ENCODE data around the gene BOLA1. TPM values are rescaled to one million over a fixed set of nuclear protein-coding genes. Genes with fewer than 3 reads are reported as not detected.
"Not testable (repeated sequence)": the region's sequence is repeated elsewhere in the genome, so short reads cannot be mapped to it uniquely, and the experiment has no call there.

The BOLA1 gene, protein sequence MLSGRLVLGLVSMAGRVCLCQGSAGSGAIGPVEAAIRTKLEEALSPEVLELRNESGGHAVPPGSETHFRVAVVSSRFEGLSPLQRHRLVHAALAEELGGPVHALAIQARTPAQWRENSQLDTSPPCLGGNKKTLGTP
- 3.7 TPM for polyA plus RNA-seq (2013, experiment 1 of 2)
- polyA plus RNA-seq (2013, experiment 2 of 2) = 5.2 TPM

DNA sequence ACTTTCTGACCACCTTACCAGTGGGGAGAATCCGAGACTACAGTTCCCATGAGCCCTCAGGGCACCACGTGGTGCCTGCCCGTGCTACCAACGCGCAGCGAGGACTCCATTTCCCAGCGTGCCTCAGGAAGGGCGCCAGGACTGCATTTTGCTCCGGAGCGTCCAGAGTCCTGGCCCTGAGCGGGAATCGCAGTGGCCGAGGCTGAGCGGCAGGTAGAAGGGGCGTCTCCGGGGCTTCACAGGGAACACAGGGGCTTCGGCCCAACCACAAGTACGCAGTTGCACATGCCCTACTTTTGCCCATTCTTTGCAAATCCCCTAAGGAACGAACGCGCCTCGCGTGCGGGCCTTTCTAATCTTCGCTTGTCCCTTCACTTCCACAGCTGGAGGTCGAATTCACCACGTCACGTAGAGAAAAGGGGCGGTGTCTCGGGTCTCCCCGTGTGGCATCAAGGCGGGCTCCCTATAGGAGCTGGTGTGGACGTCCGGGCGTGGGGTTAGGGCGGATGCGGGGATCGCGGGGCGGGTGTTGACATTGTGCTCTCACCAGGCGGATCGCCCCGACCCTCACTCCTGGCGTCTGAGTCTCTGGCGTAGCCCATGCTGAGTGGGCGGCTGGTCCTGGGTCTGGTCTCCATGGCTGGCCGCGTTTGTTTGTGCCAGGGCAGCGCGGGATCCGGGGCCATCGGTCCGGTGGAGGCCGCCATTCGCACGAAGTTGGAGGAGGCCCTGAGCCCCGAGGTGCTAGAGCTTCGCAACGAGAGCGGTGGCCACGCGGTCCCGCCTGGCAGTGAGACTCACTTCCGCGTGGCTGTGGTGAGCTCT, at the start of gene BOLA1:
BOLA1 (plus strand) TSS at position 109 of the 825 bp plus-strand sequence; CDS start at position 601, 492 bp downstream.
- Histone ChIP-seq H3K27ac (ENCODE audit: low read depth, low read length) (0 out of 2 replicates have a peak within 1 kb of the TSS, but pooled peaks have one; percentile 14), H3K4me1 (ENCODE audit: insufficient read depth, low read length) (no peaks in the 10 kb centered on the region), H3K27me3 (ENCODE audit: insufficient read depth, low read length) (no peaks in the 10 kb centered on the region), H3K9me3 (ENCODE audit: insufficient read depth, low read depth, low read length) (no peaks in the 10 kb centered on the region), H3K9ac (ENCODE audit: low read depth, low read length) (peak within 1 kb of the TSS; percentile 75), H3K36me3 (ENCODE audit: insufficient read depth, low read length) (peaks cover 4% of the 10 kb centered on the region; the same call in 1 of the 2 replicates), H3K4me3 (ENCODE audit: low read length) (peak within 1 kb of the TSS; percentile 65)
- 44% methylated on average over 65 of the region's 65 CpGs for WGBS

DNA sequence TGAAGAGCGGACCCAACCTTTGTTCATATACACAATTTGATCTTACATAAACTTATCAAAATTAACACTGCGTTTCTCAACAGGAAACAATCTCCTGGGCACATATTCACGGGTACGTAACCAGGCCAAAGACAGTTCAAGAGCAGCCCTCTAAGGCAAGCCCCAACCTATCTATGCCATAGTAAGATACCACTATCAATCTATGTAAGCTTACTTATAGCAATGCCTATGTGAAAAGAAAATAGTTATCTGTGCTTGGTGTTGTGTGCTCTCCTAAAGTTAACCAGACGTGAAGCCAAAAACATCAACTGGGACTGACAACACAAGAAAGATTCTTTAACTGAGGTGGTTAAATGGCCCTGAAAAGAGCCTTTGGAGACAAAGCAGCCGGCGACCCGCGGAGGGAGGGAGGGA, 49.4 kb upstream of the BOLA1 start:
- peak overlapping the region; percentile 96 for H3K9ac ChIP-seq (ENCODE audit: low read depth, low read length)
- H3K9me3 ChIP-seq (ENCODE audit: insufficient read depth, low read depth, low read length) = no peaks in the 10 kb centered on the region
- WGBS = 2% methylated on average over 5 of the region's 9 CpGs
- H3K27me3 ChIP-seq (ENCODE audit: insufficient read depth, low read length) = no peaks in the 10 kb centered on the region
- peak overlapping the region; percentile 89 for H3K4me3 ChIP-seq (ENCODE audit: low read length)
- H3K36me3 ChIP-seq (ENCODE audit: insufficient read depth, low read length) = no peaks in the 10 kb centered on the region
- H3K27ac ChIP-seq (ENCODE audit: low read depth, low read length) = peak overlapping the region; percentile 75
- peaks cover 41% of the 10 kb centered on the region for H3K4me1 ChIP-seq (ENCODE audit: insufficient read depth, low read length)

DNA sequence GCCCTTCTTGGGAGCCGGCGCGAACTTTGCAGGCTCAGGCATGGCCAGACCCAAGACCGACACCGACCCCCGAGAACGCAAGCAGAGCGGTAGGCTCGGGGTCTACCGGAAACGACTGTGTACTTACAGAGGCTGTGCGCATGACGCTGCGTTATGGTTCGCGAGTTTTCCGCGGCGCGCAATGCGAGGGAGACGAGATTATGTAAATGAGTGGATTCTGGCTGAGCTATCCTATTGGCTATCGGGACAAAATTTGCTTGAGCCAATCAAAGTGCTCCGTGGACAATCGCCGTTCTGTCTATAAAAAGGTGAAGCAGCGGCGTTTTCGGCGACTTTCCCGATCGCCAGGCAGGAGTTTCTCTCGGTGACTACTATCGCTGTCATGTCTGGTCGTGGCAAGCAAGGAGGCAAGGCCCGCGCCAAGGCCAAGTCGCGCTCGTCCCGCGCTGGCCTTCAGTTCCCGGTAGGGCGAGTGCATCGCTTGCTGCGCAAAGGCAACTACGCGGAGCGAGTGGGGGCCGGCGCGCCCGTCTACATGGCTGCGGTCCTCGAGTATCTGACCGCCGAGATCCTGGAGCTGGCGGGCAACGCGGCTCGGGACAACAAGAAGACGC, 48.5 kb upstream of the BOLA1 start:
- H3K9ac ChIP-seq (ENCODE audit: low read depth, low read length); H3K27me3 ChIP-seq (ENCODE audit: insufficient read depth, low read length); H3K36me3 ChIP-seq (ENCODE audit: insufficient read depth, low read length); H3K27ac ChIP-seq (ENCODE audit: low read depth, low read length); H3K9me3 ChIP-seq (ENCODE audit: insufficient read depth, low read depth, low read length); H3K4me3 ChIP-seq (ENCODE audit: low read length): not testable (repeated sequence)
- peaks cover 34% of the 10 kb centered on the region for H3K4me1 ChIP-seq (ENCODE audit: insufficient read depth, low read length)
- WGBS = no CpG with 5 or more reads among the region's 62 CpGs

DNA sequence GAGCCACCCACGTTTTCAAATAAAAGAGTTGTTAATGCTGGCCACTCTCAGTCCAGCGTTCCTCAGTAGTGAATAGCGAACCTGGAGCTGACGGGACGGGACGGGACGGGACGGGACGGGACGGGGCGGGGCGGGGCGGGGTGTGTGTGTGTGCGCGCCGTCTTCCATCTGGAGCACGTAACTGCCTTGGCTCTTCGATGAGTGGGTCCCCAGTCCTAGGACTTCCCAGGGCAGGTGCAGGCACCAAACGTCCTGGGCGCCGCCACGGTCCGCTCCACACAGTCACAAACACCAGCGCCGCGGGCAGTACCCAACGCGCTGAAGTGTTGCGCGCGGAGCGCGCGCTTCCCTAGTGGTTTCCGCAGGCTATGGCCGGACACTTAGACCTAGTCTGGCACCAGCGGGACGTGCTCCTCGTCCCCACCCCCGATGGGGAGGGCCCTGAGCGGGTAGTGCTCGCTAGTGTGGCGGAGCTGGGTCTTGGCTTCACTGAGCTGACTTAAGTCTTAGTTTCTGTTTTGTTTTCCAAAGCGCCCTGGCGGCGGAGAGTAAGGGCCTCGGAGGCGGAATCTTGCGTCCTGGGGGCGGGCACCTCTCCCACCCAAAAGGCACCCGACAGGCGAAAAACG, 47.7 kb upstream of the BOLA1 start:
- not testable (repeated sequence) for H3K9me3 ChIP-seq (ENCODE audit: insufficient read depth, low read depth, low read length); H3K36me3 ChIP-seq (ENCODE audit: insufficient read depth, low read length); H3K27me3 ChIP-seq (ENCODE audit: insufficient read depth, low read length); H3K27ac ChIP-seq (ENCODE audit: low read depth, low read length); H3K4me3 ChIP-seq (ENCODE audit: low read length); H3K9ac ChIP-seq (ENCODE audit: low read depth, low read length)
- H3K4me1 ChIP-seq (ENCODE audit: insufficient read depth, low read length) = peaks cover 26% of the 10 kb centered on the region
- WGBS = no CpG with 5 or more reads among the region's 53 CpGs

DNA sequence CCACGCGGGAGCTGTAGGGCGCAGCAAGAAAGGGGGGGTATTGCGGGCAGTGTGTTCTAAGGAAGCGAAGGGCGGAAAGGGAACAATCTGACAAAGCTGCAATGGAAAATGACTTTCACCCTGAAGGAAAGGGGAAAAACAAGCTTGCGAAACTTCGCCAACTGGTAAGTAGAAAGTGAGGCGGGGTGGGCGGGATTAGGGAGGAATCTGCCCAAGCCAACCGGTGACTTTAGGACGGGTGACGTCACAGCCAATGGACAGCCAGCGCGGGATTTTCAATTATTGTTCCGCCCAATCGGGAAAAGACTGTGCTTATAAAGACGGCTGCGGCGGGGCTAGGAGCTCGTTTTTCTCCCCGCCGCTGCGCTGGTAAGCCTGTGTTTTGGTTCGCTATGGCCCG, 47.1 kb upstream of the BOLA1 start:
- H3K9ac ChIP-seq (ENCODE audit: low read depth, low read length); H3K9me3 ChIP-seq (ENCODE audit: insufficient read depth, low read depth, low read length); H3K4me3 ChIP-seq (ENCODE audit: low read length); H3K27me3 ChIP-seq (ENCODE audit: insufficient read depth, low read length); H3K36me3 ChIP-seq (ENCODE audit: insufficient read depth, low read length); H3K27ac ChIP-seq (ENCODE audit: low read depth, low read length): not testable (repeated sequence)
- WGBS = no CpG with 5 or more reads among the region's 26 CpGs
- H3K4me1 ChIP-seq (ENCODE audit: insufficient read depth, low read length) = peaks cover 20% of the 10 kb centered on the region

DNA sequence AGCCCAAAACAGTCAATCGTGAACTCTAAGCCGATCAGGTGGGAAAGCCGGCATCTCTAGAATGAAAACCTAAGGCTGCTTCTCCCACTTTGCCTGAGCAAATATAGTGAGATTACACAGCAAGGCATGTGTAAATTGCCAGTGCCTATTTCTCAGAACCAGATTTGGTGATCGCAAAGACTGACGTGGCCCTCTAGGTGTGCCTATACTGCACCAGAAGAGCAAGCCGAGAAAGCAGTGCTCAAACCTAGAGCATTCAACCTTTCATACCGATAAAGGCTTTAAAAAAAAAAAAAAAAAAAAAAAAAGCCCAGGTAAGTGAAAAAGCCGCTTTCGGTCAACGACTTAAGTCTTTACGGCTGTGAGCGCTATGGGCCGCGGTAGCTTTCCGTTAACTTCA, 39.1 kb upstream of the BOLA1 start:
- H3K9ac ChIP-seq (ENCODE audit: low read depth, low read length); H3K4me1 ChIP-seq (ENCODE audit: insufficient read depth, low read length); H3K27ac ChIP-seq (ENCODE audit: low read depth, low read length); H3K36me3 ChIP-seq (ENCODE audit: insufficient read depth, low read length); H3K27me3 ChIP-seq (ENCODE audit: insufficient read depth, low read length); H3K4me3 ChIP-seq (ENCODE audit: low read length); H3K9me3 ChIP-seq (ENCODE audit: insufficient read depth, low read depth, low read length): not testable (repeated sequence)
- no CpG with 5 or more reads among the region's 15 CpGs for WGBS

DNA sequence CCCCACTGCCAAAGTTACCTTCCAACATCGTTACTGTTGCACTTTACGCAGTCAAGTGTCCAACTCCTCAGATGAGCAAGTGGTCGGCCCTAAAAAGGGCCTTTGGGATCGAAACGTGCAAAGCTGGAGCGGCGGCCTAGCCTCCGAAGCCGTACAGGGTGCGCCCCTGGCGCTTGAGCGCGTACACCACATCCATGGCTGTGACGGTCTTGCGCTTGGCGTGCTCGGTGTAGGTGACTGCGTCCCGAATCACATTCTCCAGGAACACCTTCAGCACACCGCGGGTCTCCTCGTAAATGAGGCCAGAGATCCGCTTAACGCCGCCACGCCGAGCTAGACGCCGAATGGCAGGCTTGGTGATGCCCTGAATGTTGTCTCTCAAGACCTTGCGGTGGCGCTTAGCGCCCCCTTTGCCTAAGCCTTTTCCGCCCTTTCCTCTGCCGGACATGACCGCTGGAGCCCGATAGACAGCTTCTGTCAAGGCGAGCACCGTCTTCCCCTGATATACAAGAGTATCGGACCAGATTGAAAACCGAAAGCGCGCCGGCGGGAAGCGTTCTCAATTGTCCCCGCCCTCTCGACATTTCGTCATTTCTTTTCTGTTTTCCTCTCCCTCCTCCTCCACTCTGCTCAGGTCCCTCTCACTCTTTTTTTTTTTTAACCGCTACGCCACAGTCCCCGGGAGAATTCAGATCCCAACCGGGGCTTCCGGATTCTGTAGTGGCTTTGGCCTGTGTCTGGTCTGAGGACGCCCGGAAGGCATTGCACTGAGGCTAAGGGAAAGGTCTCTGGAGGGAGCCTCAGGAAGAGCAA, 38.5 kb upstream of the BOLA1 start:
- H3K9ac ChIP-seq (ENCODE audit: low read depth, low read length); H3K36me3 ChIP-seq (ENCODE audit: insufficient read depth, low read length); H3K4me1 ChIP-seq (ENCODE audit: insufficient read depth, low read length); H3K27me3 ChIP-seq (ENCODE audit: insufficient read depth, low read length); H3K27ac ChIP-seq (ENCODE audit: low read depth, low read length); H3K4me3 ChIP-seq (ENCODE audit: low read length); H3K9me3 ChIP-seq (ENCODE audit: insufficient read depth, low read depth, low read length): not testable (repeated sequence)
- WGBS = no CpG with 5 or more reads among the region's 55 CpGs

DNA sequence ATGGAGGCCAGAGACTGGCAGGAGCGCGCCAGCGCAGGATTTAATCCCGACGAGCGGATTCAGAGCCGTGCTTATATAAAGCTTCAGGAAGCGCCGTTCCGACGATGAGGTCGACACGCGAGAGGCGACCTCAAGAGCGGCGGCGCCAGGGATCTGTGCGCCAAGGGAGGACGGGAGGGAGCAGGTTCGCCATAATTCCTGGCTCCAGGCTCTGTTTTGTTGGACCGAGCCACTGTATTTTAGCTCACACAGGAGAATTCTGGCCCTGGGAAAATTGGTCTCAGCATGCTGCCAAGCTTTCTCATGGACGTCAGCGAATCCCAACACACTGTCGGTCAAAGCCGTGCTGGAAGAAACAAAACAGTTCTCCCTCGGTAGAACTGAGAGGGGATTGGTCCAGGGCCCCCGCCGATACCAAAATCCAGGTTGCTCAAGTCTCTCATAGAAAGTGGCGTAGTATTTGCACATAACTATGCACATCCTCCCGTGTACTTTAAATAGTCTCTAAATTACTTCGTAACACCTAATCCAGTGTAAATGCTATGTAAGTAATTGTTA, 37.8 kb upstream of the BOLA1 start:
- not testable (repeated sequence) for H3K9ac ChIP-seq (ENCODE audit: low read depth, low read length); H3K27me3 ChIP-seq (ENCODE audit: insufficient read depth, low read length); H3K36me3 ChIP-seq (ENCODE audit: insufficient read depth, low read length); H3K4me3 ChIP-seq (ENCODE audit: low read length); H3K27ac ChIP-seq (ENCODE audit: low read depth, low read length); H3K9me3 ChIP-seq (ENCODE audit: insufficient read depth, low read depth, low read length); H3K4me1 ChIP-seq (ENCODE audit: insufficient read depth, low read length)
- WGBS = no CpG with 5 or more reads among the region's 32 CpGs

DNA sequence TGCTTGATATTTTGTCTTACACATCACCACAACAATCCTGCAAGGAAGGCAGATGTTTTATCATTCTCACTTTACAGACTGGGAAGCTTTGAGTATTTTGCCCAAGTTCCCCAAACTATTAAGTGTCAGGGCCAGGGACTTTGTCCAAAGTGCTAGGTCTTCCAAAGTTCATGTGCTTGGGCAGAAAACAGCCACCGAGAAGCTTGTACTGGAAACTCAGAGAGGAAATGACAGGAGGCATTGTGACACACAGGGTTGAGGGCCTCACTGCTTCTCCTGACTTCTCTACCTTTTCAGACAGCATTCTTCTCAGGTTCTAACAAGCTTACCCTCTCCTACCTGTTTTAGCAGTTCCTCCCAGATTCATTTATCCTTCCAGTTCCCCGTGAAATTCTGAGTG, 32.5 kb upstream of the BOLA1 start:
- H3K4me3 ChIP-seq (ENCODE audit: low read length); H3K27ac ChIP-seq (ENCODE audit: low read depth, low read length); H3K9ac ChIP-seq (ENCODE audit: low read depth, low read length); H3K9me3 ChIP-seq (ENCODE audit: insufficient read depth, low read depth, low read length); H3K36me3 ChIP-seq (ENCODE audit: insufficient read depth, low read length); H3K4me1 ChIP-seq (ENCODE audit: insufficient read depth, low read length); H3K27me3 ChIP-seq (ENCODE audit: insufficient read depth, low read length): not testable (repeated sequence)
- WGBS = no CpG with 5 or more reads among the region's 2 CpGs

DNA sequence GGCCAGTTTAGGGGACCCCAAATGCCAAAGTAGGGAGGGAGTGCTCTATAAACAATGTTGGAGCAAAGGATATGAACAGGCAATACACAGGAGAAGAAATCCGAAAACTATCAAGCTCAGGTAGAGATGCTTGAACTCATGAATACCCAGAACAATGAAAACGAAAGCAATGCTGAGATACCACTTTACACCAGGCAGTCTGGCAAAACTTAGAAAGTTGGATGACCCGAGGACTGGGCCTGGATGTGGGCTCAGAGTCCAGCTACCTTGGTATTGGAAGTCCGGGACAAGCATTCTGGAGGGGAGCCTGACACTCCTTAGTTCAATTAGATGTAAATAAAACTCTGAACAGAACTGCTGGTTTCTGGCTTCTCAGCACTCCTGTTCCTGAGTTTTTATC, 26.3 kb upstream of the BOLA1 start:
- not testable (repeated sequence) for H3K27ac ChIP-seq (ENCODE audit: low read depth, low read length); H3K4me3 ChIP-seq (ENCODE audit: low read length); H3K9ac ChIP-seq (ENCODE audit: low read depth, low read length); H3K36me3 ChIP-seq (ENCODE audit: insufficient read depth, low read length); H3K4me1 ChIP-seq (ENCODE audit: insufficient read depth, low read length); H3K27me3 ChIP-seq (ENCODE audit: insufficient read depth, low read length); H3K9me3 ChIP-seq (ENCODE audit: insufficient read depth, low read depth, low read length)
- WGBS = no CpG with 5 or more reads among the region's 4 CpGs

All from HUES64 (cell line).